Testis (tissue), 2 donors: ENCODE measurements around the gene OLA1.

Experiments
- POLR2A ChIP-seq: fragments of 450-650 bp; IDR thresholded peaks from one replicate; pipeline ENCODE4 v1.6.1; 2017; ENCODE audit warnings: antibody characterized with exemption, mild to moderate bottlenecking, moderate library complexity
- TF ChIP-seq, protein P1 (sequence below), 3 experiments: fragments of 450-650 bp in 2 of 3; fragments of 200-600 bp in 1 of 3; sonication (generic) in 1 of 3; IDR thresholded peaks; one replicate each; pipeline ENCODE4 v1.5.1; 2016 to 2019; ENCODE audit warnings: antibody characterized with exemption in 3 of 3, mild to moderate bottlenecking in 2 of 3, moderate library complexity in 1 of 3

- TF ChIP-seq, protein P1, sequence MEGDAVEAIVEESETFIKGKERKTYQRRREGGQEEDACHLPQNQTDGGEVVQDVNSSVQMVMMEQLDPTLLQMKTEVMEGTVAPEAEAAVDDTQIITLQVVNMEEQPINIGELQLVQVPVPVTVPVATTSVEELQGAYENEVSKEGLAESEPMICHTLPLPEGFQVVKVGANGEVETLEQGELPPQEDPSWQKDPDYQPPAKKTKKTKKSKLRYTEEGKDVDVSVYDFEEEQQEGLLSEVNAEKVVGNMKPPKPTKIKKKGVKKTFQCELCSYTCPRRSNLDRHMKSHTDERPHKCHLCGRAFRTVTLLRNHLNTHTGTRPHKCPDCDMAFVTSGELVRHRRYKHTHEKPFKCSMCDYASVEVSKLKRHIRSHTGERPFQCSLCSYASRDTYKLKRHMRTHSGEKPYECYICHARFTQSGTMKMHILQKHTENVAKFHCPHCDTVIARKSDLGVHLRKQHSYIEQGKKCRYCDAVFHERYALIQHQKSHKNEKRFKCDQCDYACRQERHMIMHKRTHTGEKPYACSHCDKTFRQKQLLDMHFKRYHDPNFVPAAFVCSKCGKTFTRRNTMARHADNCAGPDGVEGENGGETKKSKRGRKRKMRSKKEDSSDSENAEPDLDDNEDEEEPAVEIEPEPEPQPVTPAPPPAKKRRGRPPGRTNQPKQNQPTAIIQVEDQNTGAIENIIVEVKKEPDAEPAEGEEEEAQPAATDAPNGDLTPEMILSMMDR (IDR thresholded peaks at IDR 0.05): no peak
- TF ChIP-seq POLR2A: no peak
Observed at GRCh38 chr2:174026122-174026845, 222.0 kb downstream of the OLA1 start.
